GM18870 (cell line): Measurements from ENCODE around the gene FAM83C.
"Not testable (repeated sequence)": the region's sequence is repeated elsewhere in the genome, so short reads cannot be mapped to it uniquely, and the experiment has no call there.

Experiments used
- ATAC-seq: cut with Tn5 transposase; IDR thresholded peaks from one replicate; pipeline ENCODE4 v1.9.1; 2021; ENCODE audit warnings: moderate library complexity; ENCODE audit not compliant: unreplicated experiment

FAM83C gene

GRCh38 chr20:35318502-35319157 lies 26.4 kb upstream of the FAM83C start:
- ATAC-seq: no peak

GRCh38 chr20:35317416-35318210 lies 25.4 kb upstream of the FAM83C start:
- ATAC-seq: no peak

GRCh38 chr20:35316086-35316485 lies 23.9 kb upstream of the FAM83C start:
- ATAC-seq: no peak

- ATAC-seq: not testable (repeated sequence)
These were observed 23.4 kb upstream of the FAM83C start for GRCh38 chr20:35315632-35316020.

- no peak for ATAC-seq
These were observed 22.8 kb upstream of the FAM83C start for GRCh38 chr20:35314816-35315631.

- no peak for ATAC-seq
These were observed 20.1 kb upstream of the FAM83C start for GRCh38 chr20:35312318-35312717.

GRCh38 chr20:35311822-35312221 lies 19.6 kb upstream of the FAM83C start:
- ATAC-seq: no peak

GRCh38 chr20:35311409-35311808 lies 19.2 kb upstream of the FAM83C start:
- ATAC-seq: no peak

GRCh38 chr20:35307666-35308653 lies 15.7 kb upstream of the FAM83C start:
- ATAC-seq: no peak

- no peak for ATAC-seq
These were observed 14.8 kb upstream of the FAM83C start for GRCh38 chr20:35306931-35307517.

- no peak for ATAC-seq
These were observed 13.7 kb upstream of the FAM83C start for GRCh38 chr20:35305682-35306556.

GRCh38 chr20:35304956-35305355 lies 12.7 kb upstream of the FAM83C start:
- no peak for ATAC-seq

GRCh38 chr20:35303735-35304491 lies 11.7 kb upstream of the FAM83C start:
- ATAC-seq: no peak

GRCh38 chr20:35303382-35303734 lies 11.1 kb upstream of the FAM83C start:
- no peak for ATAC-seq

GRCh38 chr20:35302421-35303335 lies 10.5 kb upstream of the FAM83C start:
- ATAC-seq: no peak

GRCh38 chr20:35301426-35301825 lies 9.2 kb upstream of the FAM83C start:
- ATAC-seq: no peak

- ATAC-seq: no peak
These were observed 8.4 kb upstream of the FAM83C start for GRCh38 chr20:35300469-35301262.
